IPS-NIHi7 (cell line): Measurements from ENCODE around the gene PDHX.
A peak's percentile ranks its signal among the peaks of the same experiment; 100 is the strongest.

Experiments used
- DNase-seq: peaks from one replicate; pipeline ENCODE4 v3.0.0; 2012; ENCODE audit warnings: mixed read lengths; ENCODE audit errors: extremely low spot score

Gene PDHX

GRCh38 chr11:34957206-34957605 is 40.8 kb downstream of the PDHX start:
- DNase-seq, result no peak

GRCh38 chr11:34957606-34958005 is 41.2 kb downstream of the PDHX start:
- DNase-seq, result no peak

GRCh38 chr11:34959770-34960169 is 43.4 kb downstream of the PDHX start:
- no peak for DNase-seq

- no peak for DNase-seq
Measured at GRCh38 chr11:34960277-34960676, 43.9 kb downstream of the PDHX start.

GRCh38 chr11:34962034-34962433 is 45.6 kb downstream of the PDHX start:
- no peak for DNase-seq

GRCh38 chr11:34963351-34963750 is 46.9 kb downstream of the PDHX start:
- no peak for DNase-seq

GRCh38 chr11:34964610-34965331 is 48.4 kb downstream of the PDHX start:
- no peak for DNase-seq

- no peak for DNase-seq
Measured at GRCh38 chr11:34968862-34969261, 52.4 kb downstream of the PDHX start.

GRCh38 chr11:34970033-34970432 is 53.6 kb downstream of the PDHX start:
- DNase-seq, result no peak

- no peak for DNase-seq
Measured at GRCh38 chr11:34970480-34970879, 54.1 kb downstream of the PDHX start.

GRCh38 chr11:34971928-34972327 is 55.5 kb downstream of the PDHX start:
- DNase-seq, result no peak

GRCh38 chr11:34972366-34972765 is 55.9 kb downstream of the PDHX start:
- no peak for DNase-seq

- no peak for DNase-seq
Measured at GRCh38 chr11:34972892-34973291, 56.5 kb downstream of the PDHX start.

- DNase-seq, result no peak
Measured at GRCh38 chr11:34975482-34975881, 59.1 kb downstream of the PDHX start.

- DNase-seq, result no peak
Measured at GRCh38 chr11:34976496-34977088, 60.2 kb downstream of the PDHX start.

GRCh38 chr11:34977089-34977912 is 60.9 kb downstream of the PDHX start:
- no peak for DNase-seq

- DNase-seq, result peak; percentile 29
Measured at GRCh38 chr11:34978236-34979191, 62.1 kb downstream of the PDHX start.

GRCh38 chr11:34984514-34984913 is 68.1 kb downstream of the PDHX start:
- DNase-seq, result no peak

GRCh38 chr11:34986883-34987520 is 70.6 kb downstream of the PDHX start:
- no peak for DNase-seq

- DNase-seq, result no peak
Measured at GRCh38 chr11:34987617-34988016, 71.2 kb downstream of the PDHX start.
